Astrocyte (in vitro differentiated cells and primary cell): ENCODE results near the gene ERG.

Source experiments
- CTCF ChIP-seq: IDR thresholded peaks from 2 replicates; pipeline ENCODE4 v1.5.1; 2011; ENCODE audit warnings: low read depth, mild to moderate bottlenecking, inconsistent platforms, low read length, moderate library complexity; ENCODE audit not compliant: insufficient read depth
- EZH2 ChIP-seq: IDR thresholded peaks from 2 replicates; pipeline ENCODE4 v1.6.1; 2012; ENCODE audit warnings: mild to moderate bottlenecking, low read length, inconsistent platforms; ENCODE audit not compliant: insufficient read depth

- TF ChIP-seq CTCF: no peak
- TF ChIP-seq EZH2: no peak
Observed at GRCh38 chr21:38495696-38496095, 2.6 kb downstream of the ERG start.
